Stimulated activated CD8-positive, alpha-beta memory T cell treated with anti-CD3 and anti-CD28 coated beads, Interleukin-15, amount 100 ng/mL, for 48 hours (primary cell): ENCODE data around the gene PRKCE.

Experiments used
- DNase-seq, 2 donors: peaks; one replicate each; pipeline ENCODE4 v3.0.0-alpha.2; 2020; ENCODE audit warnings: low read depth in 2 of 2

The PRKCE gene

GRCh38 chr2:46114996-46115395 lies 463.5 kb downstream of the PRKCE start:
- DNase-seq: no peak

GRCh38 chr2:46116150-46116549 lies 464.7 kb downstream of the PRKCE start:
- no peak for DNase-seq

DNA sequence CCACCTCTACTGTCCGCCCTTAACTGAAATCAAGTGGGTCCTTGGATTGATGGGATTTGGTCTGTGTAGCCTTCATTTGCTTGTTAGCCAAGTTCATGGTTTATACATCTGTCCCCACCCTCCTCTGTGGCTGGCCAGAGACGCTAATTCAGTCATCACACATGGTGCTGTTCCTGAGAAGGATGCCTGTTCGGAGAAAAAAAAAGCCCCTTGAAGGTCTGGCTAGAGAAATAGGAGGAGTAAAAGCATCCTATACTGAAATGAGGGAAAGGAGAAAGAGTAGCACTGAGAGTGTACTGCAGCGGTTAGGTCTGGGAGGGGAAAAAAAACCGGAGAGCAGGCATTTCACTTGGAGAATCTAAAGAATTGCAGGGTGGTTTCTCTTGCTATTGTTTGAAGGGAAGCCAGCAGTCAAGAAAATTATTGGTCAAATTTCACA lies 465.1 kb downstream of the PRKCE start:
- DNase-seq: no peak

DNA sequence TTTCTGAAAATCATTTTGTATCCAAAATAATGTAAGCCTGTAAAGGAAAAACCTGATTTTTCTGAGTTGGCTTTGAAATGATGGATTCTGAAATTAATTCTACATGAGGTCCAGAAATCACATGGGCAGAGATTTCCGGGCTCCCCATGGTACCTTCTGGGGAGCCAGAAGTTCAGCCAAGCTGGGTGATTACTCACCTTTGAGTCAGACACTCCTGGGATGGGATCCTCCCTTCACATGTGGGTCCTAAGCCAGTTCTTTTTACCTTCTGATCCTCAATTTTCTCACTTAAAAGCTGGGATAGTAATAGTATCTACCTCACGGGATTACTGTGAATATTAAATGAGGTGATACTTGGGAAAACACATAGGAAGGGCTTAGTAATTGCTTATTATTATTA lies 465.9 kb downstream of the PRKCE start:
- no peak for DNase-seq

DNA sequence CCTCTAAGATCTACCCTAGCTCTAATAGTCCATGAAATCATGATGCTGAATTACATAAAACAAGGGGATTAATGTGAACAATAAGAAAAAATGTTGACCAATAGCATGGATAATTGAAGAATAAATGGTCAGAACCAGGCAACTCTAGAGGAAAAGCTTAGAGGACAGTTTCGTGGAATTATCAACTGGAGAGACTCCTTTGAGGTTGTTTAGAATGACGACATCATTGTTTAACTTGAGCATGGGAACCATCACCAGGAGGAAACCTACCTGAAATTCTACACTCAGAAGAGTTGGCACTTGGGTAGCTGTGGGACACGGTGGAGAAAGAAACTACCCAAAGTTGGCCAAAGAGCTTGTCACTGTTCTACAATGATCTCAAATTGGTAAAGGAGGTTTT lies 466.5 kb downstream of the PRKCE start:
- DNase-seq: no peak

- DNase-seq: no peak
Observed at GRCh38 chr2:46118656-46119371, 467.3 kb downstream of the PRKCE start.

GRCh38 chr2:46119453-46119852 lies 468.0 kb downstream of the PRKCE start:
- DNase-seq: no peak

GRCh38 chr2:46120792-46121555 lies 469.5 kb downstream of the PRKCE start:
- no peak for DNase-seq

DNA sequence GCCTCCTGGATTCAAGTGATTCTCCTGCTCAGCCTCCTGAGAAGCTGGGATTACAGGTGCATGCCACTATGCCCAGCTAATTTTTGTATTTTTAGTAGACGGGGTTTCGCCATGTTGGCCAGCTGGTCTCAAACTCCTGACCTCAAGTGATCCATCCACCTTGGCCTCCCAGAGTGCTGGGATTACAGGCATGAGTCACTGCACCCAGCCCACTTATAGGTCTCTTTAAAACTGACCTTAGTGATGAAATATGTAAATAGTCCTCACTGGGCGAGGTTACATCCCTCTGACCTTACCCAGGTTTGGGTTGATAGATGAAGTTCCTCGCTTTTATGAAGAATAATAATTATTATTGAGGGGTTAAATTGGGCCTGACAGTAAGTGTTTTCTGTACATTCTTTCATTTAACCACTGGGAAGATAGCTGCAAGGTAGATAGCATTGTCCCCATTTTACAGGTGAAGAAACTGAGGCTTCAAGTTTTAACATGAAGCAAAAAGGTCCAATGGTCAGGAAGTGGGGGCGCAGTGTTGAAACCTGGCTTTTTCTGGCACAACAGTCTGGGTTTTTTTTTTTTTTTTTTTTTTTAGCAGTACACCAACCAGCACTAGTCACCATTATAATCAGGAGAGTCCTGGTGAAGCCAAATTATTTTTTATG lies 471.0 kb downstream of the PRKCE start:
- DNase-seq: no peak

DNA sequence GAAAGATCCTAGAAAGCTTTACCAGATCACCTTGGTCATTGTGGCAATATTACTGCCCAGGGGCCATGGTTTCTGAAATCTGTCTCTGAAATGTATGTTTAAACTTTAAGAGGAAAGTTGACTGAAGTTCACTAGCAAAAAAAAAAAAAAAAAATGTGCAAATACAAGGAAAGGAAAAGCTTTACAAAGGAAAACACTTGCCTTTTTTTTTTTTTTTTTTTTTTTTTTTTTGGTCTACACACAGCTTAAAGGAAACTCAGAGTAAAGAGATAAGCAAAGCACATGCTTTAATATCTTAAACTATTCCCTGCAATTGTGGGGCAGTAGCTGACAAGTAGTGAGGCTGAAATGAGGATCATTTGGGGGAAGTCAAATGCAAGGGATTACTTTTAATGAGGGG lies 471.5 kb downstream of the PRKCE start:
- no peak for DNase-seq

DNA sequence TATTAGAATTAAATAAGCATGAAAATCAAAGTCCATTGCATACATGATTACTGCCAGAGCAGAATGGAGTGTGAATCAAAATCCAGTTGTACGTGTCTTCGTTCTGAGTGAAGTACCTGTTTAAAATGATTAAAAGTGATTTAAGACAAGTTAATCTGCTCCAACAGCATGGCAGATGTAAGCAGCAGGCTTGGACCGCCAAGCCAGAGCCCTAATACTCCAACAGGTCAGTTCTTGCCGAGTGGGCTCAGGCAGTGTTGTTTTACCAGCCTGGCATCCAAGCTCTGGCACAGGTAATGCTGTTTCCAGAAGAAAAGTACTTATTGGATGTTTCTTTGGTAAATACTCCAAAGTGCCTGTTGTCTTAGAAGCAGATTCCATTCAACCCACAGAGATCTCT lies 474.3 kb downstream of the PRKCE start:
- no peak for DNase-seq

DNA sequence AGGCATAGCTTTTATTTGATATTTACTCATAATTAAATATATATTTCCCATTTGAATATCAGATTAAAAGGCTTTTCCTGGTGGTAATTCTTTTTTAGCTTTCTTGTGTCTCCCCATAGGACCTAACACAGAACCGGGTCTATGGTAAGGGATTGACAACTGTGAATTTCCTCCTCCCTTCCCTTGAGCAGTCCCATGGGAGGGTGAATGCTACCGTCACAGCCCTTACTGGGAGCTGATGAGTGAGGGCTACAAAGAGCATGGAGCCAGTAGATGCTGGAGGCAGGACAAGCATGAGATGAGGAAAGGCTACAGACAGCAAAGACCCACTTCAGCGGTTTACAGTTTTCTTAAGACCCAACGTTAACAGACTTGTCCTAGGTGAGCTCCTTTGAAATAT lies 475.1 kb downstream of the PRKCE start:
- no peak for DNase-seq

DNA sequence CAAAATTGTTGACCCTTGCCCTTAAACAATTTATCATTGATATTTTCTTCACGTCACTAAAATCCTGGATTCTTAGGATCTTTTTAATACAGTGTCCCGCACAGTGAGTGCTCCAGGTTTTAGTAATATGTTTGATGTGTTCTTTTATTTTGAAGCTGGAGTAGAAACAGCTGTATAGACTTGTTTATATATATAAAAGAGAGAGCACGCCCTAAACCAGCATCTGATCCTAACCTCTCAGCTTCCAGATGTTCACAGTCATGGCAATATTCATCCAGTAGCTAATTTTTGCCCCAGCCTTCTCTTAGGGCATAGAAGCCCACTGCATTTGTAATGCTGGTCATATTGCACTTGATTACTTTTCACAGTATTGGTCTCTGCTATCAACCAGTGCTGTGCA lies 475.7 kb downstream of the PRKCE start:
- DNase-seq: no peak

- no peak for DNase-seq
Observed at GRCh38 chr2:46130511-46130910, 479.0 kb downstream of the PRKCE start.

GRCh38 chr2:46132996-46133395 lies 481.5 kb downstream of the PRKCE start:
- DNase-seq: no peak

DNA sequence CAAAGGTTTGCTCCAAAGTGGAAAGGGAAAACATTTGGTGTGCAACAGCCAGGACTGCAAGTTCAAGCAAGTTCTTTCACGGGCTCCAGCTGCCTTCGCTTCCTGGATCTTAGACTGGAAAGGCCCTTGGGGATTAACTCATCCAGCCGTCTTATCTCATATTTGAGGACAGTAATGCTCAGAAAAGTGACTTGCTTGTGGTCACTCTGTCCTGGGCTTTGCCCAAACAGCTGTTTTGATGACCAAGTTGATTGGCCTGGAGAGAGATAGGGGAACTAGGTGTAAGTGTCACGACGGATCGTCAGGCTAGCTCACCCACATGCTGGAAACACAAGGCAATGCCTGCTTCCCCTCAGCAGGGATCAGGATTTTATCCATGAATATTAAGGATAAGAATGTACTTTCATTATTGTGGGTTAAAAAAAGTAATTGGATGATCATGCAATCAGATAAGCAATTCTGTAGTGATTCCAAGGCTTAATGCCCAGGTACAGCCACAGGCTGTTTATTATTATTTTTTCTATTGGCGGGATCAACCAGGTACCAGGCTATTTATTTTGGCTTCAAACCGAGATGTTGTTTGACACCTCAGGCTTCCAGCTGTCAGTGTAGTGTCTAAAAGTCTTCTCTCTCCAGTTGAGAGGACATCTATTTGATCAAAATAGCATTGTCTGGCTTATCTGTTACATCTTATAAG lies 483.2 kb downstream of the PRKCE start:
- DNase-seq: no peak

- no peak for DNase-seq
Observed at GRCh38 chr2:46135228-46135855, 483.9 kb downstream of the PRKCE start.

GRCh38 chr2:46135958-46136357 lies 484.5 kb downstream of the PRKCE start:
- no peak for DNase-seq

GRCh38 chr2:46136481-46136880 lies 485.0 kb downstream of the PRKCE start:
- DNase-seq: no peak

- no peak for DNase-seq
Observed at GRCh38 chr2:46136953-46137352, 485.5 kb downstream of the PRKCE start.

GRCh38 chr2:46142546-46143428 lies 491.3 kb downstream of the PRKCE start:
- no peak for DNase-seq
